HepG2 (cell line): ENCODE data around the gene ZMYND10. TPM values are rescaled to one million over a fixed set of nuclear protein-coding genes. Genes with fewer than 3 reads are reported as not detected.

Source experiments
- GATA4 ChIP-seq: sonication (generic); IDR thresholded peaks from 2 replicates; pipeline ENCODE4 v1.6.1; 2016; ENCODE audit warnings: antibody characterized with exemption, low read depth, borderline replicate concordance
- GFI1 ChIP-seq: sonication (generic); formaldehyde crosslinking; IDR thresholded peaks from 2 replicates; pipeline ENCODE4 v1.5.0; 2020; ENCODE audit warnings: missing genetic modification reagents, mild to moderate bottlenecking, borderline replicate concordance
- GLI4 ChIP-seq: sonication (generic); formaldehyde crosslinking; IDR thresholded peaks from 2 replicates; pipeline ENCODE4 v1.5.1; 2020; ENCODE audit warnings: missing genetic modification reagents, mild to moderate bottlenecking, moderate library complexity, borderline replicate concordance
- HMGXB4 ChIP-seq, 2 experiments: sonication (generic) in 1 of 2; formaldehyde crosslinking in 1 of 2; IDR thresholded peaks; 2 replicates each; pipeline versions ENCODE4 v1.4.0 to v1.6.1; 2018 to 2020; ENCODE audit warnings: missing genetic modification reagents in 2 of 2, borderline replicate concordance in 1 of 2, low read depth in 1 of 2, mild to moderate bottlenecking in 1 of 2, missing biosample characterization in 1 of 2
- KMT2A ChIP-seq: sonication (generic); formaldehyde crosslinking; IDR thresholded peaks from 2 replicates; pipeline ENCODE4 v1.4.0; 2020; ENCODE audit warnings: missing genetic modification reagents
- MIER2 ChIP-seq: IDR thresholded peaks from 2 replicates; pipeline ENCODE4 v1.6.1; 2016; ENCODE audit warnings: missing biosample characterization, missing genetic modification reagents
- NFKB2 ChIP-seq: sonication (generic); formaldehyde crosslinking; IDR thresholded peaks from 2 replicates; pipeline ENCODE4 v1.4.0; 2020; ENCODE audit warnings: missing genetic modification reagents, borderline replicate concordance
- PAXIP1 ChIP-seq: sonication (generic); formaldehyde crosslinking; conservative IDR thresholded peaks from 2 replicates; pipeline ENCODE4 v1.4.0; 2020; ENCODE audit warnings: mild to moderate bottlenecking, missing genetic modification reagents, moderate library complexity
- SAP130 ChIP-seq: IDR thresholded peaks from 2 replicates; pipeline ENCODE4 v1.6.1; 2016; ENCODE audit warnings: low read depth
- SMARCC2 ChIP-seq: fragments of 450-650 bp; IDR thresholded peaks from 2 replicates; pipeline ENCODE4 v1.6.1; 2017; ENCODE audit warnings: antibody characterized with exemption, mild to moderate bottlenecking
- SP5 ChIP-seq: IDR thresholded peaks from 2 replicates; pipeline ENCODE4 v1.6.1; 2016; ENCODE audit warnings: low read depth, borderline replicate concordance
- THRA ChIP-seq: sonication (generic); formaldehyde crosslinking; IDR thresholded peaks from 2 replicates; pipeline ENCODE4 v1.4.0; 2020; ENCODE audit warnings: missing genetic modification reagents, borderline replicate concordance
- UBTF ChIP-seq: sonication (generic); formaldehyde crosslinking; IDR thresholded peaks from 2 replicates; pipeline ENCODE4 v1.4.0; 2020; ENCODE audit warnings: mild to moderate bottlenecking, missing genetic modification reagents
- ZBTB20 ChIP-seq: sonication (generic); formaldehyde crosslinking; IDR thresholded peaks from 2 replicates; pipeline ENCODE4 v1.8.1; 2023; ENCODE audit warnings: missing genetic modification reagents, low read depth, mild to moderate bottlenecking, borderline replicate concordance
- ZBTB26 ChIP-seq: IDR thresholded peaks from 2 replicates; pipeline ENCODE4 v1.6.1; 2016; ENCODE audit warnings: missing compliant biosample characterization, missing genetic modification reagents, borderline replicate concordance
- ZFP90 ChIP-seq: sonication (generic); formaldehyde crosslinking; IDR thresholded peaks from 2 replicates; pipeline ENCODE4 v1.8.0; 2022; ENCODE audit warnings: missing genetic modification reagents, mild to moderate bottlenecking, inconsistent platforms, borderline replicate concordance
- polyA plus RNA-seq, 8 experiments: library from polyadenylated mRNA; depleted of rRNA in 3 of 8; stranded (reverse) in 7 of 8; unstranded in 1 of 8; fragments of >200 nt; fragmentation: Illumina TruSeq in 4 of 8; extraction: Trizol in 4 of 8; gene quantifications; 2 replicates each; pipeline versions ENCODE4 v1.2.1 to v1.2.3, GENCODE V29; 2011 to 2016; ENCODE audit warnings: low read depth in 4 of 8, missing spikeins in 1 of 8, mixed read lengths in 1 of 8; ENCODE audit not compliant: insufficient read depth in 1 of 8
- total RNA-seq, 5 experiments: library from RNA; depleted of rRNA; stranded (reverse); fragments of >200 nt; fragmentation: Illumina TruSeq; extraction: Trizol; gene quantifications; 2 replicates each; pipeline ENCODE4 v1.2.3, GENCODE V29; 2016; ENCODE audit warnings: low read depth in 1 of 5

ZMYND10 gene
- total and polyA plus RNA-seq, 2 of the 13 experiments (the other 11 are each of a cell fraction or from before 2014, with no cell fraction given): 0.60 to 0.74 TPM

GRCh38 chr3:50321336-50322114 lies 24.0 kb downstream of the ZMYND10 start (continued):
- TF ChIP-seq GFI1 (CRISPR knock-in tag) (peak; percentile 79), PAXIP1 (CRISPR knock-in tag) (peak; percentile 95), NFKB2 (0 out of 2 replicates have a peak, but pooled peaks have one; percentile 8), ZFP90 (CRISPR knock-in tag) (no peak), SAP130 (CRISPR knock-in tag) (peak; percentile 58; the same call in 1 of the 2 replicates), ZBTB26 (CRISPR knock-in tag) (peak; percentile 13; the same call in 1 of the 2 replicates), SMARCC2 (peak; percentile 4; the same call in 1 of the 2 replicates), UBTF (CRISPR knock-in tag) (peak; percentile 11; the same call in 1 of the 2 replicates), GLI4 (CRISPR knock-in tag) (no peak), SP5 (peak; percentile 95), THRA (CRISPR knock-in tag) (peak; percentile 92; the same call in 1 of the 2 replicates), HMGXB4 (CRISPR knock-in tag; IDR thresholded peaks at IDR 0.05; ENCODE audit: borderline replicate concordance in 1 of 2, low read depth in 1 of 2) (peak; percentile 37 to 59; a peak in 2 of 4 replicates), ZBTB20 (CRISPR knock-in tag) (peak; percentile 58; the same call in 1 of the 2 replicates), MIER2 (CRISPR knock-in tag) (no peak), KMT2A (CRISPR knock-in tag) (0 out of 2 replicates have a peak, but pooled peaks have one; percentile 28), GATA4 (peak; percentile 22; the same call in 1 of the 2 replicates)
